Measurements from ENCODE around the gene PSMB3.
"Not testable (repeated sequence)": the region's sequence is repeated elsewhere in the genome, so short reads cannot be mapped to it uniquely, and the experiment has no call there.

DNA sequence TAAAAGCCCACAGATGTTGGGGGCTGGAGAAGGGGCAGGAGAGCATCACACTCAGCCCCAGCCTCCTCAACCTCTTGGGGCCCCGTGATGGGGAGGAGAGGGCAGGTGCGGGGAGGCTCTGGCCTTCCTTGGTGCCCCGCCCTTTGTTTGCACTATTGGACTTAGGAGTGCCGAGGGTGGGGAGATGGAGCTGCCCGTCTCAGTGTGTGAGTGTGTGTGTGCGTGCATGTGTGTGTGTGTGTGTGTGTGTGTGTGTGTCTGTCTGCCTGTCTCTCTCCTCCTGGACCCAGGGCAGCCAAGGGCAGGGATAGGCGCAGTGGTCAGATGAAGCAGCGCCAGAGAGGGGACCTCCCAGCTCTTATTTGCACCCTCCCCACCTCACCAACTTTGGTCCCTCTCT lies 26.4 kb upstream of the PSMB3 start:
- TF ChIP-seq CTCF, POLR2A (IDR thresholded peaks at IDR 0.05): not testable (repeated sequence)

Measured in right lobe of liver (tissue), 4 donors.